SIG-M5 treated with dmso at 0.1 percent for 504 hours (cell line): Measurements from ENCODE around the gene PPIE.

Source experiments
- DNase-seq: peaks from one replicate; lab custom pipeline; 2025; ENCODE audit not compliant: unreplicated experiment; lab: John Stamatoyannopoulos, UW

PPIE gene

DNA sequence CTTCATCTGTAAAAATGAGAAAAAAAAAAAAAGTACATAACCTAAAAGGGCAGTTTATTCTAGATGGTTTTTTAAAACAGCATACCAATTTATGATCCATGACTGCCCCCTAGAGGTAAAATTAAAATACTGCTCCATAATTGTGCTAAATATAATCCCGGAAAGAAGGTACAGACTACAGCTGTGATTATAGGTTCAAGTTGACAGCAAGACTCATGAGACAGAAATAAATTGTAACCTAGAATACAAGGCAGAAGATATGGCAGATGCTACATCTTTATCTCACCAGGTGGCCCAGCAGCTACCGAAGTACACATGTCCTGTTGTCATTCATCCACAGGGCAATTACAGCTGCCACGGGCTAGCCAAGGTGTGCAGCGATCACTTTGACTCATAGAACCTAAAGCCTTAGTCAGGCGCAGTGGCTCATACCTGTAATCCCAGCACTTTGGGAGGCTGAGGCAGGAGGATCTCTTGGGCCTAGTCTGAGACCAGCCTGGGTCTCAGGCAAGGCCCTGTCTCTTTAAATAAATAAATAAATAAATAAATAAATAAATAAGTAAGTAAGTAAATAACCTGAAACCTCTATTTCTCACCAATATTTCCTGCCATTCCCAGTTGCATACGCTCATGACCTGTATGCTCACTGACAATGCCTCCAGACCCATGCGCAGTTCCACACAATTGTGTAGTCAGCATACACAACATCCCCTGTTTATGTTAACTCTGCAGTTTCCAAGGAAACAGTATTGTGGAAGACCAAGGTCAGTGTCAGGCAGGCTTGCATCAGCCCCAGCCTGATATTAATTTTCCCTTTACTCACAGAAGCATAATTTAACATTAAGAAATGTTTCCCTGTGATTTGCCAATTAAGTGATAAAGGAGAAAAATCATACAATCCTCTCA lies 18.3 kb upstream of the PPIE start:
- peak; percentile 78 for DNase-seq

DNA sequence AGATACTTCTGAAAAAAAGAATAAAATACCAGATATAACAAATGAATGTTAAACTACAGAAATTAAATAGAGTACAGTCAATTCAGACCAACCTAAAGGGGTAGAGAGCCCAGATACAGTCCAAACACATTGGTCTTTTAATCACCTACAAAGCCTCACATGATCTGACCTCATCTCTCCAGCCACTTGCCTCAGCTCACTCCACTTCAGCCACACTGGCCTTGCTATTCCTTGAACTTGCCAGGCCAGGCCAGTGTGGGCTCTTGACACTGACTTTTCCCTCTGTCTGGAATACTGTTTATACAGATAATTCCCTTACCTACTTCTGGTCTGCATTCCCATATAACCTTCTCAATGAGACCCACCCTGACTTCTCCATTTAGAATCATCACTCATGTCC lies 17.0 kb upstream of the PPIE start:
- DNase-seq = no peak

DNA sequence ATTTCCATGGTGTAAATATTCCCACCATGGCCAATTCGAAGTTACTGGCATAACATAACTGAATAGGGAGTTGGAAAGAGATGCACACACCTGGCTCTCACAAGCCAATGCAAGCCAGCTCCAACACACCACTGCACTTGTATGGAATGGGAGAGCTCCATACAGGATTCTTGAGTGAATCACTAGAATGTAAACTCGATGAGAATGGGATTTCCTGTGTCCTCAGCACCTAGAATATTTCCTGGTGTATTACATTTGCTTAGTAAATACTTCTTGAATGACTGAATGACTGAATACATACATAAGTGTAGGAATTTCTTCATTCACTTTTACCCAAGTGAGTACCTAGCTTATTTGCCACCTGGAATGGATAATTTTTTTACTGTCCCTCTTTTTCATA lies 16.2 kb upstream of the PPIE start:
- DNase-seq = no peak

DNA sequence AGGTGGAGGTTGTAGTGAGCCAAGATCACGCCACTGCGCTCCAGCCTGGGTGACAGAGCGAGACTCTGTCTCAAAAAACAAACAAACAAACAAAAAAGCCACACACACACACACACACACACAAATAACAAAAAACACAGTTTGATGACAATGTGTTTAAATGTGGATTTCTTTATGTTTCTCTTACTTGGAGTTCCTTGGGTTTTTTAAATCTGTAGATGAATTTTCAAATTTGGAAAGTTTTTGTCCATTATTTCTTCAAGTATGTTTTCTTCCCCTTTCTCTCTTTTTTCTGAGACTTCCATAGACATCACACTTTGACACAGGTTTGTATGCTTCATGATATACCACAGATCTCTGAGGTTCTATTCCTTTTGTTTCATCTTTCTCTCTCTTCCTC lies 12.1 kb upstream of the PPIE start:
- DNase-seq = no peak

DNA sequence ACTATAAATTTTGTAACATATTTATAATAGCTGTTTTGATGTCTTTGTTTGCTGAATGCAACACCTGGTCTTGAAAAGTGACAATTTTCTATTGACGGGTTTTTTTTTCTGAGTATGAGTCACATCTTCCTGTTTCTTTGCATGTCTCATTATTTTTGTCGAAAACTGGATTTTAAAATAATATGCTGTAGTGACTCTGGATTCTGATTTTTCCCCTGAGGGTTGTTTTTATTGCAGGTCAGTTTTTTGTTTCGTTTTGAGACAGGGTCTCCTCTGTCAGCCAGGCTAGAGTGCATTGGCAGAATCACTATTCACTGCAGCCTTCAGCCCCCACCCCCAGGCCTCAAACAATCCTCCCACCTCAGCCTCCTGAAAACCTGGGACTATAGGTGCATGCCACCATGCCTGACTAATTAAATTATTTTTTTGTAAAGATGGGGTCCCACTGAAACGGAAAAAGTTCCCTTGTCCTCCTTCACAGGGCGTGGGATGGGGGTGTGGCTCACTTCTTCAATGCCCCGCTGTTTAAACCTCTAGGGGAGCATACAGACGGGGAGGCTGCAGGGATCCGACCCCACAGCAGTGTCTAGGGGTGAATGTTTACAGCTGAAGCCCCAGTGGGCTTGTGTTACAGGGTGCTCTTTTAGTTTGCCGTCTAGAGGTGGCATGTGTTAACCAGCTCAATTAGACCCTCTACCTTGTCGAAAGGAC lies 11.3 kb upstream of the PPIE start:
- no peak for DNase-seq

DNA sequence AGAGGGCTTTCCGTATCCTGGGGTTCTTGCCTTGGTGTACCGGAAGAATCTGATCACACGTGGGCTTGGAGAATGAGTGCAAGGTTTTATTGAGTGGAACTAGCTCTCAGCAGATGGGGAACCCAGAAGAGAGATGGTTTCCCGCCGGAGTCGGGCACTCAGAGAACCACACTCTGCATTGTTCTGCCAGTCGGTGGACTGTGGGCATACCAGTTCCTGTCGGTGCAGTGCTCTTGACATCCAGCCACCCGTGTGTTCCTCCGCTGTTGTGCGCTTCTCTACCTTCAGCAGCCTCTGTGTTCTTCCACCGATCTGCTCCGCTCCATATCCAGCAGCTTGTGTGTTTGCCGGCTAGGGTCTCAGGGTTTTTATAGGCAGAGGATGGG lies 10.8 kb upstream of the PPIE start:
- no peak for DNase-seq

DNA sequence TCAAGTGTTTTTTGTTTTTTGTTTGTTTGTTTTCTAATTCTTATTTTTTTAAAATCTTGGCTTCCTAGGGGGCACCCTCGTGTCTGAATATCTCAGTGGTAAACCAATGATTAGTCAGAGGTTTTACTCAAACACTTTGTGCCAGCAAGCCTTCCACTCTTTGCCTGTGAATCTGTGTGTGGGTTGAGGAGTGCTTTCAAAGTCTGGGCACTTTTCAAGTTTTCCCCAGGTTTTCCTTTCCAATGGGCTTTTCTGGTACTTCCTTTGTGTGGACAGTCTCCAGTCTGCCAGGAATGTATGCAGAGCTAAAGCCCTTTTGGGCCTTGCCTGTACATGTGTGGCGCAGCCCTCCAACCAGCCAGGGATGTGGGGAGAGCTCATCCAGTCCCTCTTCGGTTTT lies 9.7 kb upstream of the PPIE start:
- no peak for DNase-seq

DNA sequence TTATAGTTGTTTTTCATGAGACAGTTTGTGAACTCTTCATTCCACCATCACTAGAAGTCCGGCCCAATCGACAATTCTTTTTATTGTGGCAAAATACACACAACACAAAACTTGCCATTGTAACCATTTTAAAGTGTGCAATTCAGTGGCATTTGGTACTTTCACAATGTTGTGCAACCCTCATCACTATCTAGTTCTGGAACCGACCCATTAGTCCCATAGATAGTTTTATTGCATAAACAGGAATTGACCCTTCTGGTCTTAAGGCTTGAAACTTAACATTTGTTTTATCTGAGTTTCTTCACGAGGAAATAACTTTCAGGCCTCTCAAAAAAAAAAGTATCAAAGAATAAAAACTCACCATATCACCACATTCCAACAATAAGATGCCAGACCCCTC lies 8.8 kb upstream of the PPIE start:
- DNase-seq = no peak

DNA sequence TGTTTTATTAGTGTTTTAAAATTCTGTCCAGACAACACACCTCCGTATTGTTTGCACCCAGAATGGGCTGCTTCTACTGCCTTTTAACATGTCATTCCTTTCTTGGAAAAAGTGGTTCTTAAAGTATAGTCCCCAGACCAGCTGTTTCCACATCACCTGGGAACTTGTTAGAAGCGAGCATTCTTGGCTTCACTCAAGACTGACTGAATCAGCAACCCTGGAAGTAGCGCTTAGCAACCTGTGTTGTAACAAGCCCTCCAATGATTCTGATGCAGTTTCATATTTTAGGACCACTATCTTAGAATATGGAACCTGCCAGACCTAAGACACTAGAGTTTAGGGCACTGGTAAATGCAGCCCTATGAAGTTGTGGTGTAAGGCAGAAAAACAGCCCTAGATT lies 6.0 kb upstream of the PPIE start:
- DNase-seq = no peak

DNA sequence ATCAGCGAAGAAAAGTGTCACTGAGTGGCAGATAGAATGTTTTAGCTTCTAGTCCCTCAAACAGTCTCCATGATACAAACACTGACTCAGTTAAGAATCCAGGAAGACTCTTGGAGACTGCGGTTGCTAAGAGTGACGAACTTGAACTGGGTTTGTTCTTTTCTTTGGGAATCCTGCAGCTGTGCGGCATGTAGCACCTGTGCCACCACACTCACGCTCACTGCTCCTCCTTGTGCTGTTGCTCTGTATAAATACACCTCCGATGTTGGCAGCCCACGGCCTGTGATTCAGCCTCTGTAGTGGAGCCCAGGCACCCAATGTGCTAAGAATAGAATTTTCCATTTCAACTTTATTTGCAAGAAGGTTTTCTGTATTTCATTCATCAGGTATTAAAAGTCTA lies 5.5 kb upstream of the PPIE start:
- DNase-seq = no peak

DNA sequence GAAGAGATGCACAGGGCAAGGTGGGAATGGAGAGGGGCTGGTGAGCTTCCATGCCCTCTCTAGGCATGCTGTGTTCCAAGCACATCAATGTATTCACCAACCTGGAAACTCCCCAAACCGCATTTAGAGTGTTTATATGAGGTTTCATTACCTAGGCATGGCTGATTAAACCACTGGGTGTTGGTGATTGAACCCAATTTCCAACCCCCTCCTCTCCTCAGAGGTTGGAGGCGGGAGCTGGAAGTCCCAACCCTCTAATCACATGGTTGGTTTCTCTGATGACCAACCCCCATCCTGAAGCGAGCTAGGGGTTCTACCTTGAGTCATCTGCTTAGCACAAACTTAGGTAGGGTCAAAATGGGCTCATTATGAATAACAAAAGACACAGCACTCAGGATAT lies 3.0 kb upstream of the PPIE start:
- no peak for DNase-seq

DNA sequence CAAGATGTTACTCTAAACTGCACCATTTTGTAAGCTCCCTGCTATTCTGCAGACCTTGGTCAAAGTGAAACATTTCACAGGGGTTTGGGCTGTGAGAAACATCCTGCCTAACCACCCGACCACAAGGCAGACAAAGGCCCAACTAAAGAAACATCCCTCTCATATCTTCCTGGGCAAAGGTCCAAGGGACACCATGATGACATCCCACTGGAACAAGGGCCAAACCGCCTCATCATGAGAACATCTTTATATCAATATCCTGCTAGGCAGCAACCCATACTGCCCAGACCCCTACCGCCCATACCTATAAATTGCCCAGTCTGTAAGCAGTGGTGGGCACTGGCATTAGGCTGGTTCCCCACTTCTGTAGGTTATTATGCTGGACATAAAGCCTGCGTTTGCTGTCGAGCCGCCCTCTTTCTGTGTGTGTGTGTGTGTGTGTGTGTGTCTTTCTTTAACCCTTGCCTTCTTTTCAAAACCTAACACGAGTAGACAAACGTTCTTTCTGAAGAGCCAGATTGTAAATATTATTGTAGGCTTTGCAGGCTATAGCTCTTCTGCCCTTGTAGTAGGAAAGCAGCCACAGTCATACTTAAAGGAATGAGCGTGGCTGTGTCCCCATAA lies 1.0 kb upstream of the PPIE start:
- no peak for DNase-seq

DNA sequence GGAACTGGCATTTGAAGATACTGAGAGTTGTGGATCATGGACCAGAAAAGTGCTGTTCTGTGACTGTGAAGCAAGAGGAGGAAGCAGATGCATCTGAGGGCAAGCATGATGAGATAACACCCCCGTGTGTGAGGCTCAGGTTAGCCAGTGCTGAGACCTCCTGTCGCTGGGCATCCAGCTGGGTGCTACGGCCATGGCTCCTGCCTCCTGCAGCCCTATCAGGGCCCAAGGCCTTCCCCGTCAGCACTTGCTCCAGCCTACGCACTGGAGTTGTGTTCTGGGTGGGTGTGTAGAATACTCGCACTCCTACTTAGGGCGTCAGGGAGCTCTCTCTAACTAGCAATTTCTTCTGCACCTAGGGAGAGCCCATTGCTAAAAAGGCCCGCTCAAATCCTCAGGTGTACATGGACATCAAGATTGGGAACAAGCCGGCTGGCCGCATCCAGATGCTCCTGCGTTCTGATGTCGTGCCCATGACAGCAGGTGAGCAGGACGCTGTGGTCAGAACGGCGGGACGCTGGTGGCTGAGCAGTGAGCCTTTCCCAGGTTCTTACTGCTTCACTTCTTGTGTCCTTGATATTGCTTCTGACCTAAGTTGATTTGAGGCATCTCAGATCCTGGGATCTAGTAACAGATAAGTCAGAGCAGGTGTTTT lies 6.5 kb downstream of the PPIE start:
- DNase-seq = no peak

DNA sequence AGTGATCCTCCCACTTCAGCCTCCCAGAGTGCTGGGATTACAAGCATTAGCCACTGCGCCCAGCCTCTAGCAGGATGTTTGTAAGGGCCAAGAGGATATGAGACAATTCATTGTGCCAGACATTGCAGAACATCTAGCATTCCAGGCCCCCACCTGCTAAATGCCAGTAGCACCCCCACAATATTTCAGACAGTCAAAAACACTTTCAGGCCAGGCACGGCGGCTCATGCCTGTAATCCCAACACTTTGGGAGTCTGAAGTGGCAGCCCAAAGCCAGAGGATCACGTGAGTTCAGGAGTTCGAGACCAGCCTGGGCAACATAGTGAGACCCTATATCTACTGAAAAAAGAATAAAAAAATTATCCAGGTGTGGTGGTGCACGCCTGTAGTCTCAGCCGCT lies 12.9 kb downstream of the PPIE start:
- no peak for DNase-seq

DNA sequence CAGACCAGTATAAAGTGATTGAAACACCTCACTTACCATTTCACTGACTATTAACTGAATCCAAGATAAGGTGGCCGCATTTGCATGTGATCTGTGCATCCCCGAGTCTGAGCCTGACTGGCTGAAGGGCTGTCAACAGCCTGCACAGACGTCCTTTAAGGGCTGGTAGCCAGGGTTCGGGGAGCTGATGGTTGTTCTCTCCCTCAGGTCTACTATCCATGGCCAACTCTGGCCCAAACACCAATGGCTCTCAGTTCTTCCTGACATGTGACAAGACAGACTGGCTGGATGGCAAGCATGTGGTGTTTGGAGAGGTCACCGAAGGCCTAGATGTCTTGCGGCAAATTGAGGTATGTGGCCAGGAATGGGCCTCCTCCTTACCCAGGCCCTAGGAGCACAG lies 14.0 kb downstream of the PPIE start:
- DNase-seq = no peak

DNA sequence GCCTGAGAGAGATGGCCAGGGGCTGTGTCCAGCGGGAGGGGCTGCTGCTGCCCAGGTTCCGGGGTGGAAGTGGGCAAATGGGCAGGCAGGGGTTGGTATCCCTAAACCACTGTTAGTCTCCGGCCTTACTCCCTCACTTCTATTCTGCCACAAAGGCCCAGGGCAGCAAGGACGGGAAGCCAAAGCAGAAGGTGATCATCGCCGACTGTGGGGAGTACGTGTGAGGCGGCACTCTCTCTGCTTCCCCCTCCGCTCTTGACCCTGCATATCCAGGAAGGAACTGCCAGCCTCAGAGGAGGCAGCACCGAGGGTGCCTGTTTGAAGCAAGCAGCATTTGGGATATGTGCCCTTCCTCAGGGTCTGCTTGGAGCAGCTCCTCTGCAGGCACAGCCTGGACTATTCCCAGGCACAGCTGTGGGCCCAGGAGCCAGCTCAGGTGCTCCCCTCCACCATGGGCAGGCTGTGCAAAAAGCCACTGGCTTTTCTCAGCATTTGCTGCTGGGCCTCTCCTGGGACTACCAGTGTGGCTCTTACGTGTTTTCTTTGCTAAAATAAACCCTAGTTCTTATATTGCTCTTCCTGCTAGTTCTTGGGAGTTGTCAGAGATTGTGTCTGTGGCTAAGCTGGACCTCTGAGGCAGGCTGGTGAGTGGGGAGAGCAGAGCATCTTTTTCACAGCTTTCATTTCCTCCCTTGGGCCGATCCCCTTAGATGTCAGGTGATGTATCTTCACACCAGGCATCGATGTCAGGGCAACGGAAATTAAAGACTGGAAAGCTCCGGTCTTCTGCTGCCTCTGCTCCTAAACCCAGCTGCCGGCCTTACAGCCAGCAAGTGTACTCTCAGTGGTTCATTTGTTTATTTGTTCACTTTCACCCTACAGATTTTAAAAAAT lies 14.7 kb downstream of the PPIE start:
- no peak for DNase-seq

DNA sequence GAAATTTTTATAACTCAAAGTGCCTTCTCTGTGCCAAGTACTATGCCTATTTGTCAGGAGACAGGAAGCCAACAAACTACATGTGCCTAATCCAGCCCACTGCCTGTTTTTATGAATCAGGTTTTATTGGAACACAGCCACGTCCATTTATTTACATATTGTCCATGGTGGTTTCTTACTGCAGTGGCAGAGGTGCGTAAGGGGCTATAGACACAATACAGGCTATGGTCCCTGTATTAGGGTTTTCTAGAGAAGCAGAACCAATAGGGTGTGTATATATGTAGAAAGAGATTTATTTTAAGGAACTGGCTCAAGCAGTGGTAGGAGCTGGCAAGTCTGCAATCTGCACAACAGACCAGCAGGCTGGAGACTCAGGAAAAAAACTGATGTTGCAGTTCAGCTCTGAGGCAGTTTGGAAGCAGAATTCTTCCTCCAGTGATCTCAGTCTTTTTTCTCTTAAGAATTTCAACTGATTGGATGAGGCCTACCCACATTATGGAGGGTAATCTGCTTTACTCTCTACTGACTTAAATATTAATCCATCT lies 15.4 kb downstream of the PPIE start:
- DNase-seq = no peak

DNA sequence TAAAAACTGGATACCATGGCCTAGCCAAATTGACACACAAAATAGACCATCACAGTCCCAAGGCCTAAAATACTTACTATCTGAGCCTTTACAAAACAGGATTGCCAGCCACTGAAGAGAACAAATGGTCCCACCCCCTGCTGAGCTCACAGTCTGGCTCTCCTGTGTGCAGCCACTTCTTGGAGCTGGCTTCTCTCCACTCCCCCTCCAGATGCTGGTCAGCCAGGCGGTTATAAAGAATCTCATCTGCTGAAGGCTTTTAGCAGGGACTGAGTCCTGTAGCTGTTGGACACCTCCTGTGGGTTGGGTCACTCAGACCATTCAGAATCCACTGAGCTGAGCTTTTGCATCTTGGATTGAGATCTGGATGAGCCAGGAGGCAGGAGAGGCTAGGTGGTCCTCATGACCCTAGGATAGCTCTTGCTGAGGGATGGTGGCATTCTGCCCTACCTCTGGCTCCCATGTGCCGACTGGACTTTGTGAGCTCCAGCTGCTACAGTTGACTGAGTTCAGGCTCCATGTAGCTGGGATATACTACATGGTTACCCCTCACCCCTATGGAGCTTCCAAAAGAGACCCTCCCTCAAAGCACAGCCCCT lies 16.3 kb downstream of the PPIE start:
- DNase-seq = no peak

DNA sequence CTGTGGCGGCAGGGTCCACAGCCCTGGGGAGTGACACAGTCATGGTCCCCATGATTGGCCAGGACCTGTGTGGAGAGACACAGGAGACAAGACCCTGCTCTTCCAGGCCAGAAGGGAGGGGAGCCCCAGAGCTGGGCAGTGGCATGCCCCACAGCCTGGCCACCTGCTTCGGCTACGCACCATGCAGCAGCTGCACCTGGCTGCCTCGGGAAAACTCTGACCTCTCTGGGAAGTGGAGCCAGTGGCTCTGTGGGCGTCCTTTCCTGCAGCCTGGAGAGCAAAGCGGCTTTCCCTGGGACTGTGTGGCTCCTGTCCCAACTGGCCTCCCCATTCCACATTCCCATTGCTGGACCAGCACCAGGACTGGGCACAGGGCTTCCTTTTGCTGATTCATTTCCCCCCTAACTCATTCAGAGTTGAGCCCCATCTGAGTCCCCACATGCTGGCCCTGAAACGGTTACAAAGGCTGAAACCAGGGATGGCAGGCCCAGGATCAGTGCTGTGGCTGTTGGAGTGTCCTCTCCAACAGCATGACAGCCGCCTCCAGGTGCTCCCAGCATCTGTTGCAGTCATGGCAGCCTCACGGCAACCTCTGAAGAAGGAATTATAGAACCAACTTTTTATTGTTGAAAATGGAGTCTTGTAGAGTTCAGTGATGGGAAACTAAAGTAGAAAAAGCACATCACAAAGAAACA lies 17.4 kb downstream of the PPIE start:
- no peak for DNase-seq
